ENCODE data around the gene USH1C.
A peak's percentile ranks its signal among the peaks of the same experiment; 100 is the strongest.

The USH1C gene

GRCh38 chr11:17547051-17547577, 2.9 kb upstream of the USH1C start, which contains the start of gene OTOG:
Gene OTOG (plus strand): TSS chr11:17547259. CDS start chr11:17547373, 114 bp downstream.
- no peak for DNase-seq (ENCODE audit: low spot score)

GRCh38 chr11:17546240-17546639, 2.0 kb upstream of the USH1C start:
- no peak for DNase-seq (ENCODE audit: low spot score)

GRCh38 chr11:17543574-17544180, 539 bp downstream of the USH1C start:
- no peak for DNase-seq (ENCODE audit: low spot score)

- no peak for DNase-seq (ENCODE audit: low spot score)
Observed at GRCh38 chr11:17543041-17543440, 1.2 kb downstream of the USH1C start.

- peak; percentile 67 for DNase-seq (ENCODE audit: low spot score)
Observed at GRCh38 chr11:17542249-17542648, 2.0 kb downstream of the USH1C start.

GRCh38 chr11:17541330-17541885, 2.8 kb downstream of the USH1C start:
- peak; percentile 65 for DNase-seq (ENCODE audit: low spot score)

GRCh38 chr11:17540807-17541206, 3.4 kb downstream of the USH1C start:
- DNase-seq (ENCODE audit: low spot score): no peak

- no peak for DNase-seq (ENCODE audit: low spot score)
Observed at GRCh38 chr11:17538731-17539130, 5.5 kb downstream of the USH1C start.

- no peak for DNase-seq (ENCODE audit: low spot score)
Observed at GRCh38 chr11:17538054-17538453, 6.2 kb downstream of the USH1C start.

- DNase-seq (ENCODE audit: low spot score): no peak
Observed at GRCh38 chr11:17537261-17537660, 7.0 kb downstream of the USH1C start.

- DNase-seq (ENCODE audit: low spot score): no peak
Observed at GRCh38 chr11:17535488-17535887, 8.7 kb downstream of the USH1C start.

GRCh38 chr11:17533778-17534415, 10.3 kb downstream of the USH1C start:
- DNase-seq (ENCODE audit: low spot score): no peak

- no peak for DNase-seq (ENCODE audit: low spot score)
Observed at GRCh38 chr11:17533341-17533740, 10.9 kb downstream of the USH1C start.

GRCh38 chr11:17532784-17533183, 11.4 kb downstream of the USH1C start:
- DNase-seq (ENCODE audit: low spot score): no peak

GRCh38 chr11:17531636-17532113, 12.5 kb downstream of the USH1C start:
- DNase-seq (ENCODE audit: low spot score): peak; percentile 62

- DNase-seq (ENCODE audit: low spot score): peak; percentile 60
Observed at GRCh38 chr11:17531071-17531600, 13.1 kb downstream of the USH1C start.

- DNase-seq (ENCODE audit: low spot score): no peak
Observed at GRCh38 chr11:17529844-17530185, 14.4 kb downstream of the USH1C start.

GRCh38 chr11:17528906-17529843, 15.0 kb downstream of the USH1C start:
- no peak for DNase-seq (ENCODE audit: low spot score)

- no peak for DNase-seq (ENCODE audit: low spot score)
Observed at GRCh38 chr11:17528181-17528691, 16.0 kb downstream of the USH1C start.

GRCh38 chr11:17527628-17527995, 16.6 kb downstream of the USH1C start:
- DNase-seq (ENCODE audit: low spot score): no peak

GRCh38 chr11:17526931-17527627, 17.1 kb downstream of the USH1C start:
- DNase-seq (ENCODE audit: low spot score): no peak

Data from SW480 (cell line).